ENCODE measurements around the gene MRTFA. TPM values are rescaled to one million over a fixed set of nuclear protein-coding genes. Genes with fewer than 3 reads are reported as not detected.

MRTFA gene
- total and polyA plus RNA-seq, 9 of the 15 experiments (the other 6 are each of a cell fraction or from before 2014, with no cell fraction given) = 0.84 to 21.1 (median 3.7) TPM

- TF ChIP-seq ZNF592 (IDR thresholded peaks at IDR 0.05) = peak; percentile 86
- TF ChIP-seq U2AF1 (optimal IDR thresholded peaks at IDR 0.05; ENCODE audit: low read depth, low read length) = no peak
- no peak for TF ChIP-seq E2F8 (IDR thresholded peaks at IDR 0.05; ENCODE audit: low read depth, partially characterized antibody)
- no peak for TF ChIP-seq STAT5A (IDR thresholded peaks at IDR 0.05; ENCODE audit: borderline replicate concordance, low read length)
- TF ChIP-seq MNT (conservative IDR thresholded peaks at IDR 0.05) = peak; percentile 26 to 52; a peak in 1 of 4 replicates
- peak in 2 of 3 experiments; percentile 35 to 78 for TF ChIP-seq YY1 (IDR thresholded peaks at IDR 0.05; ENCODE audit: borderline replicate concordance in 1 of 3, control insufficient read depth in 1 of 3, extremely low read depth in 1 of 3, insufficient read depth in 3 of 3, insufficient read length in 1 of 3, insufficient replicate concordance in 2 of 3, low read depth in 1 of 3, low read length in 2 of 3)
- TF ChIP-seq HMBOX1 (IDR thresholded peaks at IDR 0.05) = no peak
- TF ChIP-seq MXD1 (CRISPR knock-in tag; IDR thresholded peaks at IDR 0.05; ENCODE audit: borderline replicate concordance, poor library complexity, severe bottlenecking) = no peak
- no peak for TF ChIP-seq NKRF (IDR thresholded peaks at IDR 0.05; ENCODE audit: borderline replicate concordance)
- TF ChIP-seq CSDE1 (IDR thresholded peaks at IDR 0.05) = no peak
- no peak for TF ChIP-seq SAP30 (IDR thresholded peaks at IDR 0.05; ENCODE audit: borderline replicate concordance, insufficient read depth, low read depth, low read length, poor library complexity, severe bottlenecking)
Measured at GRCh38 chr22:40469181-40469580, 167.3 kb downstream of the MRTFA start (continued).
